PFSK-1 (cell line): Measurements from ENCODE around the gene VPS41.

Source experiments
- FOXP2 ChIP-seq: optimal IDR thresholded peaks from 2 replicates; pipeline ENCODE3; 2011; ENCODE audit warnings: borderline replicate concordance, control low read depth, inconsistent platforms; ENCODE audit not compliant: insufficient read depth; ENCODE audit errors: extremely low read length, extremely low read depth
- POLR2AphosphoS5 ChIP-seq: IDR thresholded peaks from 2 replicates; pipeline ENCODE4 v1.6.1; 2012; ENCODE audit warnings: low read depth, mild to moderate bottlenecking, control low read depth, low read length, moderate library complexity
- SIN3A ChIP-seq: IDR thresholded peaks from 2 replicates; pipeline ENCODE4 v1.6.1; 2012; ENCODE audit warnings: mild to moderate bottlenecking, low read length, moderate library complexity, borderline replicate concordance; ENCODE audit not compliant: insufficient read depth
- TAF1 ChIP-seq: IDR thresholded peaks from 2 replicates; pipeline ENCODE4 v1.6.1; 2012; ENCODE audit warnings: low read length, control low read depth, borderline replicate concordance; ENCODE audit not compliant: insufficient read depth
- TF ChIP-seq, protein P1 (sequence below), 2 experiments: IDR thresholded peaks; 2 replicates each; pipeline versions ENCODE4 v1.6.1 to v1.8.0; 2011 to 2012; ENCODE audit warnings: low read depth in 2 of 2, low read length in 2 of 2, control low read depth in 1 of 2, inconsistent platforms in 1 of 2, mild to moderate bottlenecking in 1 of 2, moderate library complexity in 1 of 2; ENCODE audit not compliant: insufficient read depth in 1 of 2

Gene VPS41

GRCh38 chr7:38928506-38928905 is 19.5 kb upstream of the VPS41 start:
- TF ChIP-seq POLR2AphosphoS5 (no peak), FOXP2 (no peak)

- TF ChIP-seq SIN3A (no peak), POLR2AphosphoS5 (no peak)
These were observed 18.8 kb upstream of the VPS41 start for GRCh38 chr7:38927751-38928150.

GRCh38 chr7:38920731-38921130 is 11.7 kb upstream of the VPS41 start:
- TF ChIP-seq POLR2AphosphoS5: no peak
- TF ChIP-seq SIN3A: no peak
- TF ChIP-seq, protein P1, sequence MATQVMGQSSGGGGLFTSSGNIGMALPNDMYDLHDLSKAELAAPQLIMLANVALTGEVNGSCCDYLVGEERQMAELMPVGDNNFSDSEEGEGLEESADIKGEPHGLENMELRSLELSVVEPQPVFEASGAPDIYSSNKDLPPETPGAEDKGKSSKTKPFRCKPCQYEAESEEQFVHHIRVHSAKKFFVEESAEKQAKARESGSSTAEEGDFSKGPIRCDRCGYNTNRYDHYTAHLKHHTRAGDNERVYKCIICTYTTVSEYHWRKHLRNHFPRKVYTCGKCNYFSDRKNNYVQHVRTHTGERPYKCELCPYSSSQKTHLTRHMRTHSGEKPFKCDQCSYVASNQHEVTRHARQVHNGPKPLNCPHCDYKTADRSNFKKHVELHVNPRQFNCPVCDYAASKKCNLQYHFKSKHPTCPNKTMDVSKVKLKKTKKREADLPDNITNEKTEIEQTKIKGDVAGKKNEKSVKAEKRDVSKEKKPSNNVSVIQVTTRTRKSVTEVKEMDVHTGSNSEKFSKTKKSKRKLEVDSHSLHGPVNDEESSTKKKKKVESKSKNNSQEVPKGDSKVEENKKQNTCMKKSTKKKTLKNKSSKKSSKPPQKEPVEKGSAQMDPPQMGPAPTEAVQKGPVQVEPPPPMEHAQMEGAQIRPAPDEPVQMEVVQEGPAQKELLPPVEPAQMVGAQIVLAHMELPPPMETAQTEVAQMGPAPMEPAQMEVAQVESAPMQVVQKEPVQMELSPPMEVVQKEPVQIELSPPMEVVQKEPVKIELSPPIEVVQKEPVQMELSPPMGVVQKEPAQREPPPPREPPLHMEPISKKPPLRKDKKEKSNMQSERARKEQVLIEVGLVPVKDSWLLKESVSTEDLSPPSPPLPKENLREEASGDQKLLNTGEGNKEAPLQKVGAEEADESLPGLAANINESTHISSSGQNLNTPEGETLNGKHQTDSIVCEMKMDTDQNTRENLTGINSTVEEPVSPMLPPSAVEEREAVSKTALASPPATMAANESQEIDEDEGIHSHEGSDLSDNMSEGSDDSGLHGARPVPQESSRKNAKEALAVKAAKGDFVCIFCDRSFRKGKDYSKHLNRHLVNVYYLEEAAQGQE (IDR thresholded peaks at IDR 0.05; ENCODE audit: insufficient read depth in 1 of 2, low read depth in 2 of 2, low read length in 2 of 2): no peak
- TF ChIP-seq TAF1: no peak
- no peak for TF ChIP-seq FOXP2

DNA sequence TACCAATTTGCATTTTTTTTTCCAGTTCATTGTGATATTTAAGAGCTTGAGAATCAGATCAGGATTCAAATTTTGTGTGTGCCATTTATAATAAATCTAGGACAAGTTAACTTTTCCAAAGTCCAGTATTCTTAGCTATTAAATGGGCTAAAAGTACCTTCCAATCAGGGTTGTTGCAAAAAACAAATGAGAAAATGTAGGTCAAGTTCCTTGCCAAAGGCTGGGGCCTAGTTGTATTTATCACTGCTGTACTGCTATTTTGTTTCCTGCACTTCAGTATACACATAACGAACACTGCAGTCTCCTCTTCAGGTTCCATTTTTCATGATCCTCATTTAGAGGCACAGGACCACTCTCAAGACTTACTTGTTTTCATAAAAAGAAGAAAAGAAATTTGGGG is 7.4 kb upstream of the VPS41 start:
- no peak for TF ChIP-seq FOXP2
- TF ChIP-seq SIN3A: no peak
- TF ChIP-seq POLR2AphosphoS5: no peak
- TF ChIP-seq, protein P1 (IDR thresholded peaks at IDR 0.05; ENCODE audit: insufficient read depth in 1 of 2, low read depth in 2 of 2, low read length in 2 of 2): no peak
- no peak for TF ChIP-seq TAF1

- TF ChIP-seq FOXP2 (no peak), SIN3A (no peak)
- TF ChIP-seq, protein P1 (IDR thresholded peaks at IDR 0.05; ENCODE audit: insufficient read depth in 1 of 2, low read depth in 2 of 2, low read length in 2 of 2): no peak
These were observed 879 bp upstream of the VPS41 start for GRCh38 chr7:38909870-38910269.

- TF ChIP-seq, protein P1 (IDR thresholded peaks at IDR 0.05; ENCODE audit: insufficient read depth in 1 of 2, low read depth in 2 of 2, low read length in 2 of 2): no peak
- TF ChIP-seq FOXP2 (no peak), POLR2AphosphoS5 (no peak), TAF1 (no peak), SIN3A (no peak)
These were observed 1.2 kb downstream of the VPS41 start for GRCh38 chr7:38907766-38908165.
